Measurements from ENCODE around the gene EDN3.

The EDN3 gene, protein sequence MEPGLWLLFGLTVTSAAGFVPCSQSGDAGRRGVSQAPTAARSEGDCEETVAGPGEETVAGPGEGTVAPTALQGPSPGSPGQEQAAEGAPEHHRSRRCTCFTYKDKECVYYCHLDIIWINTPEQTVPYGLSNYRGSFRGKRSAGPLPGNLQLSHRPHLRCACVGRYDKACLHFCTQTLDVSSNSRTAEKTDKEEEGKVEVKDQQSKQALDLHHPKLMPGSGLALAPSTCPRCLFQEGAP

DNA sequence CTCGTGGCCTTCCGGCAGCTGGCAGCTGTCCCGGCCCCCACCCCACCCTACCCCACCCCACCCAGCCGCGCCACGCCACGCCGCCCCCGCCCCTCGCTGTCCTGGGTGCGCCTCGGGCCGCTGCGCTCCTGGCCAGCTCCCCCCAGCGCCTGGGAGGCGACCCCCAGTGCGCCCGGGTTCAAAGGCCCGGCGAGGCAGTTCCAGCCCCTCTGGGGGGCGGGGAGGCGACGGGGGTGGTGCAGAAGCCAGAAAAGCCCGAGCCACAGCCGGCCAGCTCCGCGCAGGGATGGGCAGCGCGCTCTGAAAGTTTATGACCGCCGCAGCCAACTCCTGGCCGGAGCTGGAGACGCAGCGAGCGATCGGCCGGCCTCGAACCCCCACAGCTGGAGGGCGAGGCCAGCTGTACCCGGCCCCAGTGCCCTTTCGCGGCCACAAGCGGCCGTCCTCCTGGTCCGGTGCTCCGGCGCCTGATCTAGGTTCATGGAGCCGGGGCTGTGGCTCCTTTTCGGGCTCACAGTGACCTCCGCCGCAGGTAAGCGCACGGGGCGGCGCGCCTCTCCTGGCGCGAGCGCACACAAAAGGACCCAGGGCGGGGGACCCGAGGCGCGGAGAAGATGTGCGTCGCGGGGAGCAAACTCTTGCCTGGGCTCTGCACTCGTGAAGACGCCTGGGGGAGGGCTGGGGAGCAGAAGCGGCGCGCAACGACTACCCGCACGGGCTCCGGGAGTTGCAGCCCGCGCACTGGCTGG is at the start of gene EDN3:
TSS of gene EDN3 (plus strand) at position 279 of the 749 bp plus-strand sequence. CDS start at position 481, 202 bp downstream.
- no peak for DNase-seq (ENCODE audit: low read depth, low spot score)

DNA sequence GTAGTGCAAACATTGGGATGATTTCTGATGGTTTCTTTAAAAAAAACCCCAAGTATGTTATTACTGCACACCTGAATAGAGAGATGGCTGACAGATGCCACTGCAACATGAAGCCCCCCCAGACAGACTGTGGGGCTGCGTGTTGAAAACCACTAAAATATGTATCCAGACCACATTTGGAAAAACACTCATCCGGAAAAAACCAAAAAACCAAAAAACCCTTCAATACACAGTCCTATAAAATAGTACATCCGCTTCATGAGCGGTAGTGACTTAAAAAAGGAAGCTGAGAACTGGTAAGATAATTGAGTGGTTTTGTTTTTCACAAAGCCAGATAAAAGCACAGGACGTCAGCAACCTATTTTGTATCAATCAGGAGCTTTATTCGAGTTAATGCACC is 47.1 kb upstream of the EDN3 start:
- no peak for DNase-seq (ENCODE audit: low read depth, low spot score)

DNA sequence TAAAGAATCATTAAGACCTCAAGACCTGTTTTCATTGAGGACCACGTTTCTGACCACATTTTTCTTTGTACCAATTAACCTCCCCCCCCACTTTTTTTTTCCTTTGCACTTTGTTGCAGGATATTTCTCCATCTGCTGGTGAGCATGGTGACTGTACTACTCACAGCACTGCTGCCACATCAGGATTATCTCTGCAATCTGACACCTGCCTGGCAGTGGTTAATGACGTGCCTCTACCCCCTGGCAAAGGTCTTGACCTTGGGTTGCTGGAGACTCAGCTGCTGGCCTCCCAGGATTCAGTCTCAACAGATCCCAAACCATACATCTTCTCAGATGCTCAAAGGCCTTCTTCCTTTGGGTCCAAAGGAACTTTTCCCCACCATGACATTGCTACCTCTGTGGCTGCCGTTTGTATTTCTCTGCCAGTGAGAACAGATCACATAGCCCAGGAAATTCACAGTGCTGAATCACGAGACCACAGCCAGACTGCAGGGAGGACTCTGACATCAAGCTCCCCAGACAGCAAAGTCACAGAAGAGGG is 46.6 kb upstream of the EDN3 start:
- no peak for DNase-seq (ENCODE audit: low read depth, low spot score)

DNA sequence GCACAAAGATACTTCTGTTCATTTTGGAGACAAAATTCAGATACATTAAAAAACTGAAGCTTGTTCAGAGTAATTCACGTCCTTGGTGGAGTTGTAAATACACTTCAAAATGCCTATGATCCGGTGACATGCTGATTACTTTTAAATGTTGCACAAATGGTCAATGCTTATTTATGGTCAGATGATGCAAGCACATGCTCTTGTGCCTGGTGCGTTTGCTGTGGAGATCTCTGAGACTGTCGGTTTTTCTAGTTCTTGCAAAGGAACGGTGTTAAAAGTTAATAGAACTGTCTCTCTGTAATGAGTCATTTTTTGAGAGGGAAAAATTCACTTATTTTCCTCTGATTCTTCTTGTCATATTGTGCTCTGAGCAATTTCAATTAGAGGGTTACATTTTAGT is 45.2 kb upstream of the EDN3 start:
- DNase-seq (ENCODE audit: low read depth, low spot score): no peak

DNA sequence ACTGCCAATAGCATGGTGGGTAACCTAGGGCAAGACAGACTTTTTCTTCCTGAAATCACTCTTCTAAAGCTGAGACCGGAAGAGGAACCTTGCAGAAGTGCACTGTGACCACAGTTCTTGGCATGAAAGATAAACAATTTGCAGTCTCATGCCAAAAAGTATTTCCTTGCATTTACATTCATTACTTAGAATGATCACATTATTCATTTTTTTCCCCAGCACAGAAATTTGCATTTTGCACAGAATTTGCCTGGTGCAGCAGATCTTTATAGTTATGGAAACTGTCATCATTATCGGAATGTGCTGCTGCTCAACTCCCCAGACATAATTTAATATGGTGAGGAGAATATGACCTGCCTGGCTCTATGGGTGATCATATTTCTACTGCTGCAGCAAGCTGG is 42.2 kb upstream of the EDN3 start:
- DNase-seq (ENCODE audit: low read depth, low spot score): no peak

DNA sequence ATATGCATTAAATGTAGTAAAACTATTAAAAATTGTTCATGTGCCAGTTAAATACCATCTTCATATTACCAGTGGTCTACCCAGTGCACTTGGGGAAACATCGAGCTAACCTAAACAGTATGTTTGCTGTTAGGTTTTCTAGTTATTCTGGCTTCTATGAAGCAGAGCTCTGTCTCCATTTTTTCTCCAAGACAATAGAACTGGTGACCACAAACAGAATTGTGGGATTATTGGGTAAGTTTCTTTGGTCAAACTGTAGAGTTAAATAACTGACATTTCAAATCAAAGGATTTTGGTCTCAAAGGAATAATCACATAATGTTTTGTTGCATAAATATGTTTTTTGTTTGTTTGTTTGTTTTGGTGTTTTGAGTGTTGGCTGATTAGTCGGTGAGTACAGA is 40.5 kb upstream of the EDN3 start:
- DNase-seq (ENCODE audit: low read depth, low spot score): no peak

DNA sequence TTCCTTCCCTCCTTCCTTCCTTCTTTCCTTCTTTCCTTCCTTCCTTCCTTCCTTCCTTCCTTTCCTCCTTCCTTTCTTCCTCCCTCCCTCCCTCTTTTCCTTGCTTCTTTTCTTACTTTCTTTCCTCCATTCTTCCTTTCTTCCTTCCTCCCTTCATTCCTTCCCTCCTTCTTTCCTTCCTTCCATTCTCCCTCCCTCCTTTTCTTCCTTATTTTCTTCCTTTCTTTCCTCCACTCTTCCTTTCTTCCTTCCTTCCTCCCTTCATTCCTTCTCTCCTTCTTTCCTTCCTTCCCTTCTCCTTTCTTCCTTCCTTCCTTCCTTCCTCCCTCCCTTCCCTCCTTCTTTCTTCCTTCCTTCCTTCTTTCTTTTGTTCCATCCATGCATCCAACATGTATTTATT is 35.1 kb upstream of the EDN3 start:
- DNase-seq (ENCODE audit: low read depth, low spot score): no peak

DNA sequence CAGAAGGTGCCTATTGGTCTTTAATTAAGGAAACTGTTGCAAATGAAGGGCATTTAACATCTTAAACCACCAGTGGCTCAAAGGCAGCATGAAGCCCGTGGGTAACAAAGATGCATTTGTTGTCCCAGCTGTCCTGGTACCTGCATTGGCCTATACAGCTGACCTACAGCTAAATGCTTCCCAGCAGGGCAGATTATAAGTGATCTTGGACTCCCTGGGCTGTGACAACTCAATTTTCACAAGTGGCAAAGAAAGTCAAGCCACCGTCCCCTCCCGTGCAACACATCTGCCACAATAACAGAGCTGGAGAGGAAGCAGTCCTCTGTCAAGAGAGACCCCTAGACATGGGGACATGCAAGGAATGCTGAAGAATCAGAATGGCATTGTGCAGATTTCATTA is 31.5 kb upstream of the EDN3 start:
- no peak for DNase-seq (ENCODE audit: low read depth, low spot score)

DNA sequence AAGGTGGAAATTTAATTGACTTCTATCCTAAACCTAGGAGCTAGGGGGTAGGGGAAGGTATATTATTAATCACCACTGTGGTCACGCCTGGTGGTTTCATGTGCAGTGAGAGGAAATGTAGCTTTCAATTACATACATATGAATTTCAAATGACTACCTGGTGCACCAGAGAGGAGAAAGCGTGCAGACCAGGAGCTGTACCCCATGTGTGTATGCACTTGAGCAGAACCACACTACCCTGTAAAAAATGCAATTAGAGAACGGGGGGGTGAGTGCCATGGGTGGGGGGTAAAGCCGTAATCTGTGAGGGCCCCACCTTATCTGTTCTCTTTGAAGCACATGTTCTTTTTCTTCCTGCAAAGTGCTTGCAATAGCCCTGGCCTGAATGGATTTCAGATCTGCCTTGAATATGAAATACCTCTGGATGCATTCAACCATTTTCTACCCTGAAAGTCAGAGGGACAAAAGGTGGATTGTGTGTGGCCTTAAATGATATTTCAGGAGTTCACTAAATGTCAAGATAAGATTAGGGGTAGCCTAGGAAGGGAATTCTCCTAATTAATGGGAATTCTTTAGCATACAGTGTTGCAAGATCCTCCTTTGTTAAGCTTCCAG is 30.9 kb upstream of the EDN3 start:
- no peak for DNase-seq (ENCODE audit: low read depth, low spot score)

DNA sequence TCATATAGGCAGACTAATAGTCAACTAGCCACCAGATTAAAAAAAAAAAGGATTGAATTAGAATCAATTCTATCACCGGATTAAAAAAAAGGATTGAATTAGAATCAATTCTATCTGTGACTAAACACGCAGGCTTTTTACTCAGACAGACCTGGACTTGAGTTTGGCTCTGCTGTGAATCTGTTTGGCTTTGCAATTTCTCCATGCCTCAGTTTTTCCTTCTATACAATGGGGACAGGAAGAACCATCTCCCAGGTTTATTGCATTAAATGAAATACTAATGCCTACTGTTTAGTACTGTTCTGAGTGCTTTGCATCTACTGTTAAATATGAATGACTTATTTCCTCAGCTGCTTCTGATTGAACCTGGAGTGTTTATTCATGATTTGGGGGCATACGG is 30.0 kb upstream of the EDN3 start:
- DNase-seq (ENCODE audit: low read depth, low spot score): no peak

DNA sequence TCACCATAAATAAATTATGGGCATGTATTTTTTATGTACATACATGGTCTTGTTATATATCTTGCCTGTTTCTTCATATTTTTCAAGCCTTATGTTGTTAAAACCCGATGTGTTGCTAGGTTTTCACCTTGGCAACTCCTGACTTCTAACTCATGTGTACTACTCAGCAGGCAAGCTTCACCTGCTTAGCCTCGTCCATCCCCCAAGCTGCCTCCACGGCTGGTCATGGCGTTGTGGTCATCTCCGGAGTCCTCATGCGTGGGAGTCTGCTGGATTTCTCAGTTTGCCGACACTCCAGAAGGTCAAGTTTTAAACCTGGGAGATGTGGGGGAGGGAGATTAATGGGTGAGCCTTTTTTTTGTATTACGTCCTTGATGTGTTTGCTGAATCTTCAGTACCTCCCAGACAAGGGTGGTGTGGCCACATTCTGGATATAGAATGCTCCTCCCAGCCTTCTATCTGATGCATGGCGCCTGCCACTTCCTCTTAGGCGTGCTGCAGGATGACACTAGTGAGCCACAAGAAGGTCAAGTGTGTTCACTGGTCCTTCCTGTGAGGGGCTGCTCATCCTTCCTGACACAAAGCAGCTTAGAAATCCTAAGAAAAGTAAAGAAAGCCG is 26.6 kb upstream of the EDN3 start:
- DNase-seq (ENCODE audit: low read depth, low spot score): no peak

DNA sequence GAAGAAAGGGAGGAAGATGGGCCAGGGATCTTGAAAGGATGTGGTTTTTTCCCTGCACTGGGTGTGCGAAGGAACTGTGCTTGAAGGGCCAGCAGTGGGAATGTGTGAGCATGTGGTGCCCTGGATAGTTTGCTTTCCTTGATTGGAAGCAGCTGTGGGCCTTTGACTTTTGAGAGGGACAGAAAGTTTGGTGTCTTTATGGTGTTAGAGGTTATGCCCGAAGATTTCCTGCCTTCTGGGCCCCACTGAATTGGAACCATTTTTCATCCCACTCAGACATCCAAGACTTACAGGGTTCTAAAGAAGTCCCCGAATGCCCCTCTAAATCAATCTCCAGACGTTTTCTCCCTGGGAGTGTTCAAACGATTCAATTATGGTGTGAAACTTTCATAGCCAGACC is 23.5 kb upstream of the EDN3 start:
- no peak for DNase-seq (ENCODE audit: low read depth, low spot score)

DNA sequence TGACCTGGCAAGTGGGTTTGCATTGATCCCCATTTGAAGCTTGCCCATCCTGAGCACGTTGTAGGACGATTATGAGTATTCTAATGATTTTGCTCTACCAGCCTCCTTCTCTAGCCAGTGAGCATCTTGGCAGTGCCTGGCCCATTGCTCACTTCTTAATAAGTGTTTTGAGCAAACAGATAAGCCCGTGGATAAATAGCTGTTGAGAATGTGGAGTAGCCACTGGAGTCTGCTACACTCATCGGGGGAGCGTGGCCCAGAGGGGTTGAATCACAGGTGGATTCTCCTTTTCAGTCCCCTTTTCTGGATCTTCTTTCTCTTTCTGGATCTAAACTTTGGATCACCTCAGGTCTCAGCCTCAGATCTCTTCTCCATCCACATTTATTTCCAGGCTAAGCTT is 15.9 kb upstream of the EDN3 start:
- no peak for DNase-seq (ENCODE audit: low read depth, low spot score)

DNA sequence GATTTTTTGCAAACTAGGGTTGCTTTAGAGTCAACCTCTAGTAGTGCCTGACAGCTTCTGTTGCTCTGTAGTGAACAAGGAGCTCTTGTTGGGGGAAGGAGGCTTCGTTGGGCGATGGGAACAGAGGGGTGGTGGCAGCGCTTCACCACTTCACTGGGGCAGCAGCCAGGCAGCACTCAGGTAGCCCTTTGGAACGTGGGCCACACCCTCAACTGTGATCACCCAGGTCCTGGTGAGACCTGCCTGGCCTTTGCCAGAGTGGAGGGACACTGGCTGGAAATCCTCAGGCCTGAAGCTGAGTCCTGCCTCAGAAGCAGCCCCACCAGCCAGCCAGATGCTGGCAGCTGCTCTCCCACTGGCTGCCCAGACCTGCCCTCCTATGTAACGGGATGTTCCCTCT is 10.4 kb upstream of the EDN3 start:
- no peak for DNase-seq (ENCODE audit: low read depth, low spot score)

DNA sequence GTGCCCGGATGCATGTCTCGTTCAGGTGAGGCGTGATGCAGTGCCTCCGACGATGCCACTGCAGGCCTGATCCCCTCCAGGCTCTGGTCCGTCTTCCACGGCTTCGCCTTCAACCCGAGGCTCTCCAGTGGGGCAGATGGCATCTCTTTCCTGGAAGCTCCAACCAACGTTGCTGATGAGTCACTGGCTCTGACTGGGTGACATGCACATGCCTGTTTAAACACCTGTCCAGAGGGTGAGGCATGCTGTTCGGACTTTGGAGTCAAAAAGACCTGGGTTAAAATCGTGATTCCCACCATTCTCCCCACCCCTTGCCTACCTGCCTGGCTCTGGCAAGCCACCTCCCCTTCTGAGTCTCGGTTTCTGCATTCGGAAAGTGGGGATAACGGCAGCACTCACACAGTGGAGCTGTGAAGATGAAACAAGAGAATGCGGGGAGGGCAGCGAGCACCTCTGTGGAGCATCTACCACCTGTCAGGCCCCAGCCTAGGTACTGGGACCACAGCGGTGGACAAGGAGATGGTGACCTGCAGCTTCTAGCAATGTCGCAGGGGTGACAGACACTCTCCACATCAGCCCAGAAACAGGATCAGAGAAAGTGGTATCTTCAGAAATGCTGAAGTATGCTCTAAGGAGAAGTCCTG is 8.5 kb upstream of the EDN3 start:
- DNase-seq (ENCODE audit: low read depth, low spot score): no peak

DNA sequence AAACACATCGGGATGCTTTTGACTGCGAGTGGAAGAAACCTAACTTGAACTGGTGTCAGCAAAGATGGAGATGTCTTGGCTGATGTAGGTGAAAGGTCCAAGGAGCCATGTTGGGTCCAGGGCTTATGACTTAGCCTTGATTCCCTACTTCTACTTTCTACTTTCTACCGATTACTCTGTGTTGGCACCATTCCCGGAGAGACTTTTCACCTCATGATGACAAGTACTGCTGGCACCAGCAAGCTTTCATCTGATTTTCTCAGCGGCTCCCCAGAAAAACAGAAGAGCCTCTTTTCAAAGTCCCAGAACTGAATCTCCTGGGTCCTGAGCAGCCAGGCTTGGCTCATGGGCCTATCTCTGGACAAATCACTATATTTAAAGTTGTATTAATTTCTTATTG is 4.9 kb upstream of the EDN3 start:
- no peak for DNase-seq (ENCODE audit: low read depth, low spot score)

DNA sequence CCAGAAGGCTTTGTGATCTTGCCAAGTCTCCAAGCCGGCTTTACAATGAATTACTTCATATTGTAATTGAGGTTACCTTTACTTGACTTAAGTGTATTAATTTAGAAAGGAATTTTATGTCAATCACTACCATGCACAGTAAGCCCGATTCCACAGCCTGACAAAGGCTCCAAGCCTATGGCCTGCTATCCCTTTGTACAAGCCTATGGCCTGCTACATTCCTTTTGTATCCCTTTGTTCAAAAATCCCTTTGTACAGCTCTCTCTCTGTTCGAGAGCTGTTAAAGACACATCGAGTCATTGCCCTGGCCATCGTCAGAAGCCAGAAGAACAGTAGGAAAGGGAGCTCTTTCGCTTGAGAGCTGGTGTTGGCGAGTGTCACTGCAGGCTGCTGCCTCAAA is 2.7 kb upstream of the EDN3 start:
- DNase-seq (ENCODE audit: low read depth, low spot score): no peak

DNA sequence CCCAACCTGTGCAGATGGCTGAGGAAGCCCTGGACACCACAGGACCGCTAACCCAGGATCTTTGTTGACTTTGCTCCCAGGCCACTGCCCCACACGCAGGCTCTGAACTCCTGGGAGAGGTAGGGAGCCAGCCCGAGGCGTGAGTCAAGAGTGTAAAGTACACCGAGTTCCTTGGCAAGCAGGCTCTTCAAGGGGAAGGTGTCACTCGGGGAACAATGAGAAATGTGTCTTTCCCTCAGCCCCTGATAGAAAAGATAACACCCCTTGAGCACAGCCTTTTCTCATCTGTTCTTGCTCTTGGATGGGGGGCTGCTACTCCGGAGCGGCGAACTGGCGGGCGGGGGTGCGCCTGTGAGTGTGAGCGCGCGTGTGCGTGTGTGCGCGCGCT is 472 bp upstream of the EDN3 start:
- DNase-seq (ENCODE audit: low read depth, low spot score): no peak

DNA sequence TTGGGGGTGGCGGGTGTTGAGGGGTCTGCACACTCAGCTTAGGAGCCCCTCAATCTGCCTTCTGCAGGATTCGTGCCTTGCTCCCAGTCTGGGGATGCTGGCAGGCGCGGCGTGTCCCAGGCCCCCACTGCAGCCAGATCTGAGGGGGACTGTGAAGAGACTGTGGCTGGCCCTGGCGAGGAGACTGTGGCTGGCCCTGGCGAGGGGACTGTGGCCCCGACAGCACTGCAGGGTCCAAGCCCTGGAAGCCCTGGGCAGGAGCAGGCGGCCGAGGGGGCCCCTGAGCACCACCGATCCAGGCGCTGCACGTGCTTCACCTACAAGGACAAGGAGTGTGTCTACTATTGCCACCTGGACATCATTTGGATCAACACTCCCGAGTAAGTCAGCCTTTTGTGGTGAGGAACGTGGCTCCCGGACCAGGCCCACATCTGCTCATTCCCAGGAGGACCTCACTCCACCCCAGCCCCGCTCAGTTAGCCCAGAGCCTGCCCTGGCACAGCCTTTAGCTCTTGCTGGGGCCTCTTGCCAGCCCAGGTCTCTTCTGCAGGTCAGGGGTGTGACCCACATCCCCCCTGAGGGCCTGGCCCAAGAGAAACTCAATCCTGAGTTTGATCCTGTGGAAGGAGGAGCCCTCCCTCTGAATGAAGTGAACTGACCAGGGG is 1.1 kb downstream of the EDN3 start:
- no peak for DNase-seq (ENCODE audit: low read depth, low spot score)

DNA sequence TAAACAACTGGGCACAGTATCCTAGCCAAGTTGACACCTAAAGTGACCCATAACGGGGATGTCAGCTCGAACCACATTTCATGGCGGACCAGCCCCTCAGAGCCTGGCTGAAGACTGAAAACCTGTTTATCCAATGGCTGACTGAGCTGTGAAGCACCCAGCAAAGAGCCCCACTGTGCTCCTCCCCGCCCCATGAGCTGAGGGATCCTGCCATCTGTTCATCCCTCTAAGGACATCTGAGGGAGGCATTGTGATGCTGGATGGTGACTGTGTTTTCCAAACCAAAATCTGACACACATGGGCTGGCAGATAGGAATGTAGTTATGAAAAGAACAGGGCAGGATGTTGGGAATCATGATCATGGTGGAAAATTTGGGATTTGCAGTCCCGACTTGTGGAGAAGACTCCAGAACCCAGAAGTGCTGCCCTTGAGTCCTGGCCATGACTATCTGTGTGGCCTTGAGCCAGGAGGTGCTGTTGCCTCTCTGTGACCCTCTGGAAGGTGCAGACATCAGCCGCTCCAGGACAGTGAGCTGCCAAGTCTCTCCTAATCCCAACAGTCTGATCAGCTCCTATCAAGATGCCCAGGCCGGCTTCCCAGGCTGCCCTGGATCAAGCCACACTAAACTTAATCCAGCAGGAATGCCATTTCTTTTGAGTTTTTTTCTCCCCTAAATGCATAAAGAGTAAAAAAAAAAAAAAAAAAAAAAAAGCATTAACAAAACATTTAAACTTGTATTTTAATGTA is 5.7 kb downstream of the EDN3 start:
- no peak for DNase-seq (ENCODE audit: low read depth, low spot score)

DNA sequence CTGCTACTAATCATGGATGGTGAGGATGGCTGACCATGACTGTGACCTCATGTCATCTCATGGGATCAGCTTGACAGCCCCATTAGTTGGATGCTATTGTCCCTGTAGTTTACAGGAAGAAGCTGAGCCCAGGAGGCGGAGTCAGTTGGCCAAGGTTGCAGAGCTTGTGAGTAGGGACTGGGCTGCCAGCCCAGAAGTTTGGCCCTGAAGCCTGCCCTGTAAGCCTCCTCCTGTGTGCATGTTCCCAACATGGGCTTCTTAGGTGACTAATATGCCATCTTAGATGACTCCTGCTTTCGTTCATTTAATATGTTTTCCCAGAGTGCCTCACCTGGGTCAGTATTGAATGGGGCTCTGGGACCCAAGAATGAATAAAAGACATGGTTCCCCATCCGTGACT is 6.9 kb downstream of the EDN3 start:
- DNase-seq (ENCODE audit: low read depth, low spot score): no peak

All from brain pericyte (primary cell).